LNCAP (cell line): ENCODE results near the gene HOXB2.

Experiments used
- TF ChIP-seq, protein P1 (sequence below): fragments of 450-650 bp; IDR thresholded peaks from 2 replicates; pipeline ENCODE4 v1.5.1; 2017; ENCODE audit warnings: mild to moderate bottlenecking

The HOXB2 gene

DNA sequence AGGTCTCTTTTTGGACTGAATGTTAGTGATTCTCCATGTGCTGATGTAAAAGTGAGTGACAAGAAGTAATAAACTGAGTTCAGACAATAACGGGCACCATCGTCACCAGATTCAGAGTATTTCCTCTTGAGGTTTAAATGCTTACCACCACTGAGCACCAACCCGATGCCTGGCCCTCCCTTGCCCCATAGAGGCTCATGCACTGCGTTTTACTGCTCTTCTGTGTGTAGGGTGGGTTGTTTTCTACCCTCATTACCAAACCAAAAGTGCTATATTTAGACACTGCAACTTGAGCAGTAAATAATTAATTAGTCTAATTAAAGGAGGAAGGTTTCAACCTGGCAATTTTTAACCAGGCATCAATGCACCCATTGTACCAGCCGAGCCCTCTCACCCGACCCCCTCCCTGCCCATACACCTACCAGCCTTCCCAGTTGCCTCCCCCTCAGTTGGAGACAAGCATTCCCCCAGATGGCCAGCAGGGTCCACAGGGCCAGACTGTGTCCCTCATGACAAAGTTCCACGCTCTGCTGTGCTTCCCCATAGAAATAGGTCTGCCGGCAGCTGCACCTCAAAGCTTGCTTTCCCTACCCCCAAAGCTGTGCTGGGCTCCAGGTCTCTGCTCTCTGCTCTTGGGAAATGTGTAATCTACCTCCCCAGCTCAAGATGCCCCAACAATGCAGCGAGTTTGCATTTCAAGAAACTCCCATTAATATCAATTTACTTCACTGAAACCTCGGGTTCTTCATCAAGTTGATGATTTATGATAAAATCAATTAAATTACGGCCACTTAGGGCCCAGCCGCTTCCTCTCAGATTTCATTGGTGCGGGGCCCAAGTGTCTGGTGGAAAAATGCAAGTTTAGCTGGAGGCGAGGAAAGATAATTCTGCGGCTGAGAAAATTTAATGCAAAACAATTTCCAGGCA lies 17.2 kb upstream of the HOXB2 start:
- TF ChIP-seq, protein P1, sequence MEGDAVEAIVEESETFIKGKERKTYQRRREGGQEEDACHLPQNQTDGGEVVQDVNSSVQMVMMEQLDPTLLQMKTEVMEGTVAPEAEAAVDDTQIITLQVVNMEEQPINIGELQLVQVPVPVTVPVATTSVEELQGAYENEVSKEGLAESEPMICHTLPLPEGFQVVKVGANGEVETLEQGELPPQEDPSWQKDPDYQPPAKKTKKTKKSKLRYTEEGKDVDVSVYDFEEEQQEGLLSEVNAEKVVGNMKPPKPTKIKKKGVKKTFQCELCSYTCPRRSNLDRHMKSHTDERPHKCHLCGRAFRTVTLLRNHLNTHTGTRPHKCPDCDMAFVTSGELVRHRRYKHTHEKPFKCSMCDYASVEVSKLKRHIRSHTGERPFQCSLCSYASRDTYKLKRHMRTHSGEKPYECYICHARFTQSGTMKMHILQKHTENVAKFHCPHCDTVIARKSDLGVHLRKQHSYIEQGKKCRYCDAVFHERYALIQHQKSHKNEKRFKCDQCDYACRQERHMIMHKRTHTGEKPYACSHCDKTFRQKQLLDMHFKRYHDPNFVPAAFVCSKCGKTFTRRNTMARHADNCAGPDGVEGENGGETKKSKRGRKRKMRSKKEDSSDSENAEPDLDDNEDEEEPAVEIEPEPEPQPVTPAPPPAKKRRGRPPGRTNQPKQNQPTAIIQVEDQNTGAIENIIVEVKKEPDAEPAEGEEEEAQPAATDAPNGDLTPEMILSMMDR = no peak

DNA sequence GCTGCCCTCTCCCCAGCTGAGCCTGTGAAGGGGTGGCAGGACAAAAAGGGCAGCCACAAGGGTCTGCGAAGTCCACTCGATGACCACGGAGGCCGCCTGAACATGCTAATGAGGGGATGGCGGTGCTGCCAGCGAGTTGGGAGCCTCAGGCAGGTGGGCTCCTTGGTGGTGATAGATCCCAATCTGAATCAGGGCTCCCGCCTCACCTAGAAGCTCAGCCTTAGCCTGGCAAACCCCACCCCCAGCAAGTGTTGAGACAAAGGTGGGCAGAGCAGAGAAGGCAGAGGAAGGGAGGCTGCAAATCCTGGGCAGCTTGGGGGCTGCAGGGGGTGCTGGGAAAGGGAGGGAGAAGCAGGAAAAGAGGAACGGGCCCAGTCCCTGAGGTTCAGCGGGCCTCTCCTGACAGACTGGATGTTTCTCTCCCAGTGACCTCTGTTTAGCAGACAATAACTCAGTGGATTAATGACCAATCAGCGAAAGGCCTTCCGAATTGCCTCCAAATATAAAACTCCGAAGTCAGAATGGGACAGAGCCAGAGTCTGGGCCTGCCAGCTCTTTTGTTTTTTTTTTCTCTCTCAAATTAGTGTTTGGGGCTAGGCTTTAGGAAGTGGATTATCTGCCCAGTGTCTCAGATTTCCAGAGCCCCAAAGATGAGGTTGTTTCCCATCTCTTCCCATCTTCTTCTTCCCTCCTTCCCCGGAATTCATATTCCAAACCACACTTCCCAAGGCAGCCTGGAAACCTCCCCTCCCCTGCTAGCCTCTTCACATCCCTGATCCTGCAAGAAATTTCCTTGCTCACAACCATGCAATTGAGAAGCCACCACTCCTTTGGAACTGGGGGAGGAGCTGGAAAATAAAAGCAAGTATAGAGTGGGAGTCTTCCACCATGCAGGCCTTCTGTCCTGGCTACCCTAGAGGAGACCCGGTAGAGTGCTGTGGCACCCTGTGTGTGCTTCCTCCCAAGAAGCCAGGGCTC lies 15.2 kb upstream of the HOXB2 start:
- TF ChIP-seq, protein P1 = no peak

DNA sequence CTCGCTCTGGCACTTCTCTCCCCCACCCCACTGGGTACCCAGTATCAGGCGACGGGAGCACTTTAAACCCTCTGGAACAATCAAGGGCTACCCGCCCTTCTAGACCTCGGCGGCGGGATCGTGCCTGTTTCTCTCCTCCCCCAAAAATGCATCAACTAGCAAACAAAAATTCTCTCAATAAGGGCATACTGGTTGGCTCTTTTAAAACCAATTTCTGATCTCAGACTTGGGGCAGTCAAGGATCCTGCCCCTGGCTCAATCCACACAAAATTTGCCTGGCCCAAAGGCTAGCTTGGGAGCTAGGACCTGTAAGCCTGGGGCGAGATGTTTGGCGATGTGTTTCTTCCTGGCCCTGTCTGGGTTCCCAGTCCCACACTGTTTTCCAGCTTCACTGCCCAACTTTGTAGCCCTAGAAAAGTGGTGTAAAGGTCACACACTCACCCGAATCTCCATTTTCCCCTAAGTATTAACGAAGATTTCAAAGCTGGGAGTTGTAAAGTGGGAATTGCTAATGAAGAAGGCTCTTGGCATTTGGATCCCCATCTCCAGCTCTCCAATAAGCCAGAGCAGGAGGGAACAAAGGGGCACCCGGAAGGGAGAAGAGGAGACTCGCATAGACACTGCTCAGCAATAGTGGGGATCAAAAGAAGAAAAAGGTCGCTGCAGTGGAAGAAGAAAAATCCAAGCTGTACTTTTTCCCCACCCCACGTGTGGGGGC lies 14.4 kb upstream of the HOXB2 start:
- TF ChIP-seq, protein P1 = no peak

DNA sequence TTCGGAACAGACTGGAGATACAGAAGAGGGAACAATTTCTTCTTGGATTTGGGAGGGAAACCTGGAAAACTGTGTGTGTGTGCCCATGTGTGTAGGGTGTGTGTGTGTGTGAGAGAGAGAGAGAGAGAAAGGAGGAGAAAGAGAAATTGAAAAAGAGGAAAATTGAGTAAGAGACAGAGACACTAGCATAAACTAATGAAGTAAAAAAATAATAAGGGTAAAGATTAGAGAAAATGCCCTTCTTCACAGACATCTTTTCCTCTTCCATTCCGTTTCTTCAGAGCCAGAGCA lies 13.9 kb upstream of the HOXB2 start:
- TF ChIP-seq, protein P1 = no peak

DNA sequence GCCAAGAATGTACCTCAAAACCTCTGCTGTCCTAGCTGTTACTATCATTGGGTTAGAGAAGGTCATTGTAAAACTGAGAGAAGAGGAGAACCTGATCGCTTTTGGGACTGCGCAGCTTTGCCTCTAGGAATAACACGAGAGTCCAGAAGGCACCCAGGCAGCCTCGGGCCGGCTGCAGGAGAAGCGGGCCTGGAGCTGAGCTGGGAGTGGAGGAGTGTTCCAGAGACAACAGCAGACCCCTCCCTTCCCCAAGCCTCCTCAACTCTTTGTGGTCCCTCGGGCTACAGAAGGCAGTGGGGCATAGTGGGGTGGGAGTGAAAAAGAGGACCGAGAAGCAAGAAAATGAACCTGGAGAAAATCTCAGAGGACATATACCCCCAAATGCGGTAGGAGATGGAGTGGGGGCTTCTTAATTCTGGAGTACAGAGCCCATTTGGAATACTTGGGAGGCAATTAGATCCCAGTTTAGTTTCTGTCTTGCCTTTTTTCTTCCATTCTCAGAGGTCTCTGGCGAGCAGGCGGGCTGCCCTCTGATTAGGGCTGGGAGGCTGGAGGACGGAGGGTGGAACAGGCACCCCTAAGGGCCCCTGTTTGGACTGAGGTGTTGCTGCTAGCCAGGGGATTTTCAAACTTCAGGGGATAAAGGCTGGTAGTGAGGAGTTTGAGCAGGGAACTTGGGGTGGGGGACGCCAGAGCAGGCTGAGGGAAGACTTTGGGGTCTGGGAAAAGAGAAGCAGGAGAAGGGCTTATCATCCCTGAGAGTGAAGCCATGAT lies 13.3 kb upstream of the HOXB2 start:
- TF ChIP-seq, protein P1 = no peak

DNA sequence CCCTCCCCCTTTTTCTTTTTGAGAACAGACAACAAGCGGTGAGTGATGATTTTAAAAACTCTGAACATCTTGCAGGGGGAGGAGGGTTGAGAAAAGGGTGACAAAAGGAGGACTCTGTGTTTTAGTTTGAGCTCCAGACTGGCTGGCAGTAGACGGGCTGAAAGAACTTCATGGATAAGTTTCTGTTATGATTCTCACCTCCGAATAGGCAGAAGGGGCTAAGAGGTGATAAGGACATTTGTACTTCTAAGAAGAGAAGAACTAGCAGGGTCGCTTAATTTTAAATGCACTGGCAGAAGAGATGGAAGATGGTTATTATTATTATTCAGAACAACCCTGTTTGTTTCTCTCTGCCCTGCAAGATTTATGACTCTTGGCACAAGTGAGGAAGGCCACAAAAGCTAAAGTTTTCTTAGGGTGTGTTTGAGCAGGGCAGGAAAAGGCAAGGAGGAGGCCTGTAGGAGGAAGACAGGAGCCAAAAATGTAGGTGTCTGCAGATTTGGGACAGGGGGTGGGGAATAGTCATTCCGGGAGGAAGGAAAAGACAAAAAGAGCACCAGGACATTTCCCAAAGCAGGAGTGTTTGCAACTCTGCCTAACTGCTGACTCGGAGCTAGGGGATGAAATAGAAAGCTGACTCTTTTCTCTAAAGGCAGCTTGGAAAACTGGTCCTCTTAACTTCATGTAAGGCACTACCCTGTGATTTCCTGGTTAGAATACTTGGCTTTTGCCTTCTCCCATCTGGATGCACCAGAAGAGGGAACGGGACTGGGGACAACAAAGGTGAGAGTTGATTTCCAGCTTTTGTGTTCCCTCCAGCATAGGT lies 11.9 kb upstream of the HOXB2 start:
- TF ChIP-seq, protein P1 = no peak
